D721Med (cell line): Measurements from ENCODE around the gene ASCC2.

Source experiments
- DNase-seq: peaks from one replicate; pipeline ENCODE4 v3.0.0; 2011; ENCODE audit warnings: low spot score; ENCODE audit not compliant: insufficient read length
- FAIRE-seq: peaks from 2 replicates; lab custom pipeline; 2011; peaks lifted over from hg19 to GRCh38; lab: Jason Lieb, UNC
- CTCF ChIP-seq: IDR thresholded peaks from 2 replicates; pipeline ENCODE4 v1.5.1; 2012; ENCODE audit warnings: mild to moderate bottlenecking, control low read depth; ENCODE audit not compliant: insufficient read depth; ENCODE audit errors: missing control alignments

The ASCC2 gene

GRCh38 chr22:29855611-29856181 is 17.6 kb upstream of the ASCC2 start:
- TF ChIP-seq CTCF = no peak
- FAIRE-seq (no peak), DNase-seq (no peak)

- TF ChIP-seq CTCF = no peak
- DNase-seq (no peak), FAIRE-seq (no peak)
Measured at GRCh38 chr22:29854432-29854831, 16.4 kb upstream of the ASCC2 start.

GRCh38 chr22:29848111-29848510 is 10.0 kb upstream of the ASCC2 start:
- FAIRE-seq (no peak), DNase-seq (no peak)
- no peak for TF ChIP-seq CTCF

GRCh38 chr22:29846290-29846689 is 8.2 kb upstream of the ASCC2 start:
- DNase-seq (no peak), FAIRE-seq (no peak)

GRCh38 chr22:29842740-29843139 is 4.7 kb upstream of the ASCC2 start:
- no peak for FAIRE-seq
- no peak for DNase-seq
- TF ChIP-seq CTCF = no peak

More at GRCh38 chr22:29846290-29846689, 8.2 kb upstream of the ASCC2 start:
- no peak for TF ChIP-seq CTCF

- TF ChIP-seq CTCF = no peak
- no peak for FAIRE-seq
- no peak for DNase-seq
Measured at GRCh38 chr22:29842172-29842571, 4.1 kb upstream of the ASCC2 start.

GRCh38 chr22:29840498-29840897 is 2.4 kb upstream of the ASCC2 start:
- FAIRE-seq = no peak
- TF ChIP-seq CTCF = no peak
- no peak for DNase-seq
